Esophagus mucosa (tissue), 1 donor: Measurements from ENCODE around the gene SNCB. TPM values are rescaled to one million over a fixed set of nuclear protein-coding genes. Genes with fewer than 3 reads are reported as not detected.
A peak's percentile ranks its signal among the peaks of the same experiment; 100 is the strongest.
"Not testable (repeated sequence)": the region's sequence is repeated elsewhere in the genome, so short reads cannot be mapped to it uniquely, and the experiment has no call there.

Experiments
- ATAC-seq: fragments of 200-7000 bp; cut with Tn5 transposase; one replicate; pipeline ENCODE4 v1.9.1; 2020
- total RNA-seq: library from RNA; stranded (reverse); gene quantifications from one replicate; pipeline ENCODE4 v1.2.4, GENCODE V29; 2023
- donor health status: DM: yes; HTN: yes; CAD: no.

SNCB gene
- total RNA-seq, 1 donor from 2014 or later, result not detected

- no peak for ATAC-seq
Observed at GRCh38 chr5:176621661-176622079, 8.7 kb downstream of the SNCB start.

GRCh38 chr5:176620333-176620981, 9.9 kb downstream of the SNCB start:
- no peak for ATAC-seq

- ATAC-seq, result no peak
Observed at GRCh38 chr5:176619569-176620332, 10.6 kb downstream of the SNCB start.

- ATAC-seq, result peak; percentile 65
Observed at GRCh38 chr5:176619203-176619568, 11.1 kb downstream of the SNCB start.

GRCh38 chr5:176618783-176619182, 11.6 kb downstream of the SNCB start:
- ATAC-seq, result no peak

- no peak for ATAC-seq
Observed at GRCh38 chr5:176616511-176616910, 13.8 kb downstream of the SNCB start.

- ATAC-seq, result no peak
Observed at GRCh38 chr5:176614805-176615478, 15.4 kb downstream of the SNCB start.

- ATAC-seq, result no peak
Observed at GRCh38 chr5:176612855-176613254, 17.5 kb downstream of the SNCB start.

GRCh38 chr5:176612008-176612407, 18.3 kb downstream of the SNCB start:
- ATAC-seq, result no peak

- ATAC-seq, result peak; percentile 46
Observed at GRCh38 chr5:176611435-176611834, 18.9 kb downstream of the SNCB start.

GRCh38 chr5:176610435-176610773, 19.9 kb downstream of the SNCB start:
- no peak for ATAC-seq

GRCh38 chr5:176609724-176610434, 20.5 kb downstream of the SNCB start, which contains the start of gene GPRIN1:
TSS of gene GPRIN1 (minus strand) at chr5:176610156. CDS start at chr5:176599834, 10,322 bp downstream.
- peak; percentile 64 for ATAC-seq

GRCh38 chr5:176608937-176609723, 21.2 kb downstream of the SNCB start:
- ATAC-seq, result no peak

- ATAC-seq, result no peak
Observed at GRCh38 chr5:176608142-176608705, 22.1 kb downstream of the SNCB start.

- no peak for ATAC-seq
Observed at GRCh38 chr5:176606875-176607274, 23.5 kb downstream of the SNCB start.

GRCh38 chr5:176606032-176606431, 24.3 kb downstream of the SNCB start:
- ATAC-seq, result no peak

GRCh38 chr5:176603091-176603490, 27.2 kb downstream of the SNCB start:
- no peak for ATAC-seq

GRCh38 chr5:176601901-176602482, 28.3 kb downstream of the SNCB start:
- ATAC-seq, result no peak

- not testable (repeated sequence) for ATAC-seq
Observed at GRCh38 chr5:176599749-176600430, 30.4 kb downstream of the SNCB start.
